Stimulated activated CD8-positive, alpha-beta memory T cell treated with anti-CD3 and anti-CD28 coated beads, Interleukin-15, amount 100 ng/mL, for 4 hours (primary cell): ENCODE measurements around the gene SEMA6B.
"Not testable (repeated sequence)": the region's sequence is repeated elsewhere in the genome, so short reads cannot be mapped to it uniquely, and the experiment has no call there.

ENCODE experiments used
- DNase-seq, 2 donors: peaks; one replicate each; pipeline ENCODE4 v3.0.0-alpha.2; 2020; ENCODE audit warnings: low read depth in 2 of 2

Gene SEMA6B, protein sequence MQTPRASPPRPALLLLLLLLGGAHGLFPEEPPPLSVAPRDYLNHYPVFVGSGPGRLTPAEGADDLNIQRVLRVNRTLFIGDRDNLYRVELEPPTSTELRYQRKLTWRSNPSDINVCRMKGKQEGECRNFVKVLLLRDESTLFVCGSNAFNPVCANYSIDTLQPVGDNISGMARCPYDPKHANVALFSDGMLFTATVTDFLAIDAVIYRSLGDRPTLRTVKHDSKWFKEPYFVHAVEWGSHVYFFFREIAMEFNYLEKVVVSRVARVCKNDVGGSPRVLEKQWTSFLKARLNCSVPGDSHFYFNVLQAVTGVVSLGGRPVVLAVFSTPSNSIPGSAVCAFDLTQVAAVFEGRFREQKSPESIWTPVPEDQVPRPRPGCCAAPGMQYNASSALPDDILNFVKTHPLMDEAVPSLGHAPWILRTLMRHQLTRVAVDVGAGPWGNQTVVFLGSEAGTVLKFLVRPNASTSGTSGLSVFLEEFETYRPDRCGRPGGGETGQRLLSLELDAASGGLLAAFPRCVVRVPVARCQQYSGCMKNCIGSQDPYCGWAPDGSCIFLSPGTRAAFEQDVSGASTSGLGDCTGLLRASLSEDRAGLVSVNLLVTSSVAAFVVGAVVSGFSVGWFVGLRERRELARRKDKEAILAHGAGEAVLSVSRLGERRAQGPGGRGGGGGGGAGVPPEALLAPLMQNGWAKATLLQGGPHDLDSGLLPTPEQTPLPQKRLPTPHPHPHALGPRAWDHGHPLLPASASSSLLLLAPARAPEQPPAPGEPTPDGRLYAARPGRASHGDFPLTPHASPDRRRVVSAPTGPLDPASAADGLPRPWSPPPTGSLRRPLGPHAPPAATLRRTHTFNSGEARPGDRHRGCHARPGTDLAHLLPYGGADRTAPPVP

DNA sequence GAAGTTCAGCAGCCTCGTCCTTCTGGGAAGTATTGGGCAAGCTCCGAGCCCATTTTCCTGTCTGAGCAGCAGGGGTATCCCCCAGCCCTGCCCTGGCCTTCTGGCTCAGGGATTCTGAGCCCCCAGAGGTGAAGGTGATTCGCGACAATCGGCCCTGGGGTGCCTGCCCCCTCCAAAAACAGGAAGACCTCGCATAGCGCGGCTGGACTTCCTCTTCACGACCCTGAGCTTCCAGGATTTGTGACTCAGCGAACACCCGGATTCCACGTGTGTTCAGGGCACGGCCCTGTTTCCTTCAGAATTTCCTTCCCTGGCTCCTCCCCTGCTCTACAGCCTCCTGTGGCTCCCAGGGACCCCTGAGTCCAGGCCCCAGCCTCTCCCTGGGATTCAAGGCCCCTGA lies at the start of gene SEMA6B:
Gene SEMA6B (minus strand): TSS at position 116 of the 400 bp plus-strand sequence. CDS start 1,227 bp downstream, outside the sequence.
- no peak for DNase-seq

DNA sequence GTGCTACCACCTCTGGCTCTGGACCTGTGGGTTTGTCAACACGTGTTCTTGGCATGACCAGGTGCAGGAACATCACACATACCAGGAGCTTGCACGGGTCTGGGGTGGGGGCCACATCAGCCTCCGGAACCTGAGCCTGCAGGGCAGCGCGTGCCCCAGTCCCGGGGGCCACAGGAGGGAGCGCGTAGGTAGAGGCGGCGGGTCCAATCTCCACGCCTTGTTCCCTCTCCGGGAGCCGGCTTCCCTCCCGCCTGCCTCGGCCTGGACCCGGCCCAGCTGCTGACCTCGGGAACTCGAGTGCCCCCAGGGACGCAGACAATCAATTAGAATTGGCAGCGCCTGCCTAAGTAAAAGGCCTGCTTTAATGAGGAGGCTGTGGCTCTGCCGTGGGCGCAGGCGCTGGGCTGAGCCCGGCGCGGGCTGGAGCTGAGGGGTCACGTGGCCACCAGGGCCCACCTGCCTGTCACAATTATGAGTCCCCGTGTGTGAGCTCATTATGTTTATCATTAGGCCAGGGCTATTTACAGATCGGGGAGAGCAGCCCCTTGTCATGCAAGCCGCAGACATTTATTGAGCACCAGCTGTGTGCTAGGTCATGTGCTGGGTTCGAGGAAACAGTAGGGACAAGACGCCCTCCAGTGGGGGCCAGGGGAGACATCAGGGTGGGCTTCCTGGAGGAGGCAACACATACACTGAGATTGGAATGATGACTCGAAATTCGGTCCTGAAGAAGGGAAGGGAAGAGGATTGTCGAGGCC lies 47.6 kb upstream of the SEMA6B start:
- no peak for DNase-seq

DNA sequence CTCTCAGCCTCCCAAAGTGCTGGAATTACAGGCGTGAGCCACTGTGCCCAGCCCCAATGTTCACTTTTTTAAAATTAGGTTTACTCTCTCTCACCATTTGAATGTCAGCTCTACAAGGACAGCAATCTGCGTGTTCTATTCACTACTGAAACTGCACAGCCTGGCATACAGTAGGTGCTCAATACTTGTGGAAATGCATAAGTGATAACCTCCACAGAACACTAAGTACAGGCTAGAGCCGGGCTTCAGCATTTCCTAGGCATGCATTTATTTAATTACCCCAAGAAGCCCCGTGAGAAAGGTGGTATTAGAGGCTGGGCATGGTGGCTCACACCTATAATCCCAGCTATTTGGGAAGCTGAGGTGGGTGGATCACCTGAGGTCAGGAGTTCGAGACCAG lies 46.7 kb upstream of the SEMA6B start:
- no peak for DNase-seq

DNA sequence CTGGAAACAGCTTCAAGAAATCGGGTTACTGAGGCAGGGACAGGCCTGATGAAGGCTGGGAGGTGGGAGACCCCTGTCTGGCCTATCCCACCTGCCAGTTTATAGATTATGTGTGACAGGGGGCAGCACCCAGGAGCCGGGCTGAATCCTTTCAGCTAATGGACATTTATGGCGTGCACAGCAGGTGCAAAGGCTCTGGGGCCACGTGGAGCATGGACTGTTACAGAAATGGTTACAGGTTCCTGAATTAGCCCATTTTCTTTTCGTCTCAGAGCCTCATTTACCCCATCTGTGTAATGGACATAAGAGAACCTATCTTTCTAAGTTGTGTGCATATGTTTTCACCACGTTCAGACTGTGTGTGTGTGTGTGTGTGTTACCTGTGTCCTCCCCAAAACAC lies 45.4 kb upstream of the SEMA6B start:
- DNase-seq = no peak

DNA sequence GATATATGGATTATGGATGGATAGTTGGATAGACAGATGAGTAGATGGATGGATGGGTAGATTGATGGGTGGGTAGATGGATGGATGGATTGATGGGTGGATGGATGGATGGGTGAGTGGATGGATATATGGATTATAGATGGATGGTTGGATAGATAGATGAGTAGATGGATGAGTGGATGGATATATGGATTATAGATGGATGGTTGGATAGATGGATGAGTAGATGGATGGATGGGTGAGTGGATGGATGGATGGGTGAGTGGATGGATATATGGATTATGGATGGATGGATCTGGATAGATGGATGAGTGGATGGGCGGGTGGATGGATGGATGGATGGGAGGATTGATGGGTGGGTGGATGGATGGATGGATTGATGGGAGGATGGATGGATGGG lies 43.4 kb upstream of the SEMA6B start:
- DNase-seq = no peak

DNA sequence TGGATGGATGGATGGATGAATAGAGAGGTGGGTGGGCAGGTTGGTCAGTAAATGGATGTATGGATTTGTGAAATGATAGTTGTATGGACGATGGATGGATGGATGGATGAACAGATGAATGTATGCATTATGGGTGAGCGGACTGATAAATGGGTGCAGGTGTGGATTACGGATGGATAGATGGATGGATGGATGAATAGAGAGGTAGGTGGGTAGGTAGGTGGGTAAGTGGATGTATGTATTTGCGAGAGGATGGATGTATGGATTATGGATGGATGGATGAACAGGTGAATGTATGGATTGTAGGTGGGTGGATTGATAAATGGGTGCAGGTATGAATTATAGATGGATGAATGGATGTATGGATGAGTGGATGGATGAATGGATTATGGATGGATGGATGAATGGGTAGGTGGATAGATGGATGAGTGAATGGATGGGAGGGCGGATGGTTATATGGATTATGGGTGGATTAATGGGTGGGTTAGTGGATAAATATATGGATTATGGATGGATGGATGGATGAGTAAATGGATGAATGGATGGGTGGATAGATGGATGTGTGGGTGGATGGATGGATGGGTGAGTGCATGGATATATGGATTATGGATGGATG lies 42.8 kb upstream of the SEMA6B start:
- DNase-seq = no peak

DNA sequence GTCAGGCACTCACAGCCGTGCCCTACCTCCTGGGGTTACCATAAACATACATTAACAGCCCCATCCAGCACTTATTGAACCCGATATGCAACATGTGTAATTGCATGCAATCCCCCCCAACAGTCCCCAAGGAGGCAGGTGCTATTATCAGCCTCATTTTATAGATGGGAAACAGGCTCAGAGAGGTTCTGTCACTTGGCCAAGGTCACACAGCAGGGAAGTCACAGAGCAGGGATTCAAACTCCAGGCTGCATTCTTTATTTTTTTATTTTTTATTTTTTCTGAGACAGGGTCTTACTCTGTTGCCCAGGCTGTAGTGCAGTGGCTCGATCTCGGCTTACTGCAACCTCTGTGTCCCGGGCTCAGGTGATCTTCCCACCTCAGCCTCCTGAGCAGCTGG lies 41.4 kb upstream of the SEMA6B start:
- DNase-seq = no peak

DNA sequence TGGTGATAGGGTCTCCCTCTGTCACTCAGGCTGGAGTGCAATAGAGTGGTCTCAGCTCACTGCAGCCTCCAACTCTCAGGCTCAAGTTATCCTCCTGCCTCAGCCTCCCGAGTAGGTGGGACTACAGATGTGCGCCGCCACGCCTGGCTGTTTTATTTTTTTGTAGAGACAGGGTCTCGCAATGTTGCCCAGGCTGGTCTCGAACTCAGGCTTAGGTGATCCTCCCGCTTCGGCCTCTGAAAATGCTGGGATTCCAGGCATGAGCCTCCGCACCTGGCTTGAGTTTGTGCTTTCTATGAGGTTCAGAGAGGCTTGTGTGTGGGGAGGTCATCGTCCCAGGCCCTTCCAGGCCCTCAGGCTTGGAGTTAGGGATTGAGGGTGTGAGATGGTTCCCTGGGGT lies 40.6 kb upstream of the SEMA6B start:
- DNase-seq = no peak

DNA sequence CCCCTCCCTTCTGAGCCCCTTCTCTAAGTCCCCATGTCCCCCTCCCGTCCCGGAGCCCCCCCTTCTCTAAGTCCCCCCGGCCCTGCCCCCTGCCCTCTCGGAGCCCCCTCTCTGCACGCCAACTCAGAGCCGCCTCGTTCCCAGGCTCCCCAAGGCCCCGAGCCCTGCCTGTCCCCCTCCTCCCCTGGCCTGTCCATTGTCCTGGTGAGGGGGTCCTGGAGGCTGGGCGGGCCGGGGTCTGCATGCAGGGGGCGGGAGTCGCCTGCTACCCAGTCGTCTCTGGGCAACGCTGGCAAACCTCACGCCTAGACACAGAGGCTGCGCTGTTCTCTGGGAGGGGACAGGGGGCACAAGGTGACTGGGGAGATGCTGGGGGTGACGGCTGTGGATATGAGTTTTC lies 39.2 kb upstream of the SEMA6B start:
- no peak for DNase-seq

DNA sequence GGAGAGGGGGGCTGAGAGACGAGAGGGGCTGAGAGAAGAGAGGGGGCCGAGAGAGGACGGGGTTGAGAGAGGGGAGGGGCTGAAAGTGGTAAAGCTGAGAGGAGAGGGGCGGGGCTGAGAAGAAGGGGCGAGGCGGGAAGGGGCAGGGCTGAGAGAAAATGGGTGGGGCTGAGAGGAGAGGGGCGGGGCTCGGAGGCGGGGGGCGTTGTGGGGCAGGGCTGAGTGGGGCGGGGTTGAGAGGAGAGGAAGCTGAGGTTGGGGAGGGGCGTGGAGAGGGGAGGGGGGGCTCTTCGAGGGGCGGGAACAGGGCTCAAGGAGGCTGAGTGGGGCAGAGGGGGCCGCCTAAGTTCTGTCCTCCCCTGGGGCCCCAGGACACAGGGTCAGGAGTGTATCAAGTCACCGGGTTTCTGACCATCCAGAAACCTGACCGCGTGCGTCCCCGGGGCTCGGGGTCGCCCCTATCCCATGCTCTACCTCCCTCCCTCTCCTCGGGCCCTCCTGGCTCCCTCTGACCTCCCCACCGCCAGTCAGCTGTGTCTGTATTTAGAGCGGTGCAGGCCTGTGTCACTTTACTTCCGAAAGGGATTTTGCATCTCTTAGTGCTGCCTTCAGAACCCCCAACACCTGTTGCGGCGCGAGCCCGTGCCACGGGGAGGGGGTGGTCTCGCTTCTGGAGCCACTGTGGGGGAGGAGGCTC lies 38.6 kb upstream of the SEMA6B start:
- DNase-seq = no peak

DNA sequence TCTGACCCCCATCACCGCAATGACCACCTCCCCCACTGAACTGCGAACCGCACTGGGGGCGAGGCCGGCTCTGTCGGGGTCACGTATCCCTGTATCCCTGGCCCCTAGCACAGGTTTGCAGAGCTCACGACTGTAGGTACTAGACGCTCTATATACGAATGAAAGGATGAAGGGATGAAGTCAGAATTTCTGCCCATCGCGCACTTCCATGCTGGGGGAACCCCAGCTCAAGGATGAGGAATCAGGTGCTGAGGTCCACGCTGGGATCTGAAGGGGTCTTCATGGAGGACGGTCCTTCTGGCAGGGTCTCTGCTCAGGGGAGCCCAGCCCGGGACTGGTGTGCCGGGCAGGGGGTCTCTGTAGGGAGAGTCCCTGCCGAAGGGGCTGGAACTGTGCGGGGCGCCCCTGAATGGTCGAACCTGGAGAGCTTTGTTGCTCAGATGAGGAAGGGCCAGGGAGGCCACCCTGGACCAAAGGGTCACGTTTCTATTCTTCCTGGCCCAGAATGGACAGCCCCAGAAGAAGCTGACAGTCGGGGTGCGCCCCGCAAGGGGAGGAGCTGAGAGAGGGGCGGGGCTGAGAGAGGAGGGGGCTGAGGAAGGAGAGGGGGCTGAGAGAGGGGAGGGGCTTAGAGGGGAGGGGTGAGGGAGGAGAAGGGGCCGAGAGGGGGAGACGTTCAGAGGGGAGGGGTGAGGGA lies 37.9 kb upstream of the SEMA6B start:
- no peak for DNase-seq

DNA sequence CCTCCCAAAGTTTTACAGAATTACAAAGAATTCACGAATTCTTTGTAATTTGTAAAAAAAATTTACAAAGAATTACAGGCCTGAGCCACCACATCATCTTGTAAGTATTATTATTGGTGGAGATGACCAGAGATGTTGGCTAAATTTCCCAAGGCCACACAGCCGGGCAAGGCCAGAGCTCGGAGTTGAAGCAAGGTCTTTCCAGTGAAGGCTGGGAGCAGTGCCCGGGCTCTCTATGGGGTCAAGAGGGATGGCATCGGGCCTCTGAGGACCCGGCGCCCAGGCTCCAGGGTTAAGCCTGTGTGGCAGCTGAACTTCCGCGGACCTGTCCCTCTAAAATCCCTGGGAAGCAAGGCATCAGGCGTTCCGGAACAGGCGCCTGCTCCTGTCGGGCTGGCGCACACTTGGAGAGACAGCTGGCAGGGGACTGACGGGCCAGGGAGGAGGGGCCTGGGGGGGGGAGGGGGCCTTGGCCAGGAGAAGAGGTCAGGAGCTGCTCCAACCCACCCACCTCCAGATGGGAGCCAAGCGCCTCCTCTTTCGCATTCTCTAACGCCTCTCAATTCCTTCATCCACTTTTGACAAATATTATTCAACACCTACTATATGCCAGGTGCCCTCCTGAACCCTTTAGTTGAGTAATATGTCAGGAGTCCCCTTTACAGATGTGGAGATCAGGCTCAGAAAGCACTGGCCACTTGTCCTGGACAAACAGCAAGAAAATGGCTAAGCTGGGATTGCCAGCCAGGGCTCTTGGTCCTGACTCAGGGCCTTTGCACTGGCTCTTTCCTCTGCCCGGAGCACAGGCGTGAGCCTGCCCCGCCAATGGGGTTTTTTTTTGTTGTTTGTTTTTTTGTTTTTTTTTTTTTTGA lies 36.8 kb upstream of the SEMA6B start:
- no peak for DNase-seq

DNA sequence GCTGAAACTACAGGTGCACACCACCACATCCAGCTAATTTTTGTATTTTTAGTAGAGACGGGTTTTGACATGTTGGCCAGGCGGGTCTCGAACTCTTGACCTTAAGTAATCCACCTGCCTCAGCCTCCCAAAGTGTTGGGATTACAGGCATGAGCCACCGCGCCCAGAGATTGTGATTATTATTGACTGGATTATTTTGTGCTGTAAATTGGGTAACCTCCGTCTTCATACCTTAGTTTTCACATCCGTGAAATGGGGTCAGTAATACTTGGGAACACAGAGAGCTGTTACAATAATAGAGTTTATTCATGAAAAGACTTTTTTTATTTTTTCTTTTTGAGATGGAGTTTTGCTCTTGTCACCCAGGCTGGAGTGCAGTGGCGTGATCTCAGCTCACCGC lies 35.7 kb upstream of the SEMA6B start:
- DNase-seq = not testable (repeated sequence)

DNA sequence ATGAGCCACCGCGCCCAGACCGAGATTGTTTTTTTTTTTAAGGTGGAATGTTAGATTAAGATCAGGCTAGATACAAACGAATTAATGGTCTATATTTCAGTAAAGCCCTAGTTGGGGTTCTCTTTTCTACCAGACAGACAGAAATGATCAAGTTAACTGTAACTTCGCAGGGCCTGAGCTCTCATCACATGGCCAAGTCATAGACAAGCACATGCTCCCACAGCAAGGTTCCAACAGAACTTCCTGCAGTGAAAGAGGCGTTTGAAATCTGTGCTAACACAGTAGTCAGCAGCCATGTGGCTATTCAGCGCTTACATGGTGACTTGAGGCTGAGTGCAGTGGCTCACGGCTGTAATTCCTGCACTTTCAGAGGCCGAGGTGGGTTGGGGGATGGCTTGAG lies 34.7 kb upstream of the SEMA6B start:
- DNase-seq = no peak

DNA sequence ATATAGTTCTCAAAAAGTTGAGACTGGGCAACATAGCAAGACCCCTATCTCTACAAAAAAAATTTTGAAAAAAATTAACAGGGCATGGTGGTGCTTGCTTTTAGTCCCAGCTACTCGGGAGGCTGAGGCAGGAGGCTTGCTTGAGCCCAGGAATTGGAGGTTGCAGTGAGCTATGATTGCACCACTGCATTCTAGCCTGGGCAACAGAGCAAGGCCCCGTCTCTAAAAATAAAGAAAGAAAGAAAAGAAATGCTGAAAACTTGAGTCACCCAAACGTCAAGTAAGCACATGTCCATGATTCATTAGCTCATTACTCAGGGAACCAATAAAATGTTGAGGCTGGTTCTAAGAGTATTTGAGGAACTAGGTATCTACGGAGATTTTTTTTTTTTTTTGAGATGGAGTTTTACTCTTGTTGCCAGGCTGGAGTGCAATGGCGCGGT lies 33.9 kb upstream of the SEMA6B start:
- no peak for DNase-seq

DNA sequence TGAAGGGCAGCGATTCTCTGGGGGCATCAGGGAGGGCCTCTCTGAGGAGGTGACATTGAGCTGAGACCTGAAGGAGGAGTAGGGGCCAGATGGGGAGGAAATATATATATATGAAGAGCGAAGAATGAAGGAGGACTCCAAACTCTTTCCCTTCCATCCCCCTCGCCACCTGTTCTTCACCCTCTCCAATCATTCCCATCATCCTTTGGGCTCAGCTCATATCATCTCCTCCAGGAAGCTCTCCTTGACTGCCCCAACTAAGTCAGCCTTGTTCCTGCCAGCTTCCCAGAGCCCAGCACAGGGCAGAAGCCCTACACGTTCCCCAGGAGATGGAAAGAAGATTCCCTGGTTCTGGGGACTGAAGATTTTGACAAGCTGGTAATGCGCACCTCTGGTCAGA lies 33.0 kb upstream of the SEMA6B start:
- DNase-seq = no peak

DNA sequence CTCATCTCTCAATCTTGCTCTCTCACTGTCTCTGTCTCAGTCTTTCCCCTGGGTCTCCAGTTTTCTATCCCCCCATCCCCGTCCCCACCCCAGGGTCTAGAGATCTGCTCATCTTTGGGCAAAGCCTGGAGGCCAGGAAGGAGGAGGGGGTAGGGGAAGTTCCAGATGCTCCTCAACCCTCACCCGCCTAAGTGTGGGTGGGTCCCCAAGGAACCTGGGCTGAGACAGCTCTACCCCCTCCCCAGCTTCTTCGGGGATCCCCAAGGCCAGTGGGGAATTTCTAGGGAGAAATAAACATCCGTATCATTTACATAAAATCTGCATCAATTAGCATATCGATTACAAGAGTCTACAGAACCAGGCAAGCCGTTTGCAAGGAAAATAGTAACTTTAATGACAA lies 31.8 kb upstream of the SEMA6B start:
- no peak for DNase-seq

DNA sequence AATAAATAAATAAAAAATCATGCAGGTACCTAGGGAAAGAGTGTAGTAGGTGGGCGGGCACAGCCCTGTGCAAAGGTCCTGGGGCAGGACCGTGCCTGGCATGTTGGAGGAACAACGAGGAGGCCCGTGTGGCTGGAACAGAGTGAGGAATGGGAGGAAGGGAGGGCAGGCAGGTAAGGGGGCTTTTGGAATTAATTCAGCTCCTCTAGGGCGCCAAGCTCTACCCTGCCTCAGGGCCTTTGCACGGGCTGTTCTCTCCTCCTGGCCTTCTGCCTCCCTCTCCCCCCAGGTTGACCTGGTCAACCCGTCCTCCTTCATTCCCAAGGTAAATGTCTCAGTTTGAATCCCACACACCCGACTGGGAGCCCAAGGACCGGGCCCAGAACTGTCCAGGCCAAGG lies 31.1 kb upstream of the SEMA6B start:
- no peak for DNase-seq

DNA sequence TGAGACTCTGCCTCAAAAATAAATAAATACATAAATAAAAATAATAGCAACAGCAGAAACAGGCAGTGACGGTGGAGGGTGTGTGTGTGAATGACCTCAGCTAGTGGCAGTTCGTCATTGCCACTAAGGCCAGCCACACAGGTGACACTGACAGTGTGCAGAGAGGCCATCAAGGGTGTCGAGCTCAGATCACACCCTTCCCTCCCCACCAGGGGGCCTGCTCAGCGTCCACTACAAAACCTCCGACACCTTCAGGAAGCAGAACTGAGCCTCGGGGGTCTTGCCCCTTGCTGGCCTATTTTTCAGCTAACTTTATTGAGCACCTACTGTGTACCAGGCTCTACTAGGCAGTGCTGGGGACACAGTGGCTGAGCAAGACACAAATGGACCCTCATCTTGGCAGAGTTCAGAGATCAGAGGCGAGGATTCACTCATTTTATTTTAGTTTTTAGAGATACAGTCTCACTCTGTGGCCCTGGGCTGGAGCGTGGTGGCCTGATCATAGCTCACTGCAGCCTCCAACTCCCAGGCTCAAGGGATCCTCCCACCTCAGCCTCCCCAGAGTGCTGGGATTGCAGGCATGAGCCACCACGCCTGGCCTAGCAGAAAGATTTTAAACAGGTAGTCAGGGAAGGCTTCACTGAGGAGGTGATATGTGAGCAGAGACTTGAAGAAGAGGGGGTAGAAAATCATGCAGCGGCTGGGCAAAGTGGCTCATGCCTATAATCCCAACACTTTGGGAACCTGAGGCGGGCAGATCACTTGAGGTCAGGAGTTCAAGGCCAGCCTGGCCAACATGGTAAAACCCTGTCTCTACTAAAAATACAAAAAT lies 30.3 kb upstream of the SEMA6B start:
- no peak for DNase-seq
